Ureter (tissue), 1 donor: ENCODE results near the gene ZNF747. TPM values are rescaled to one million over a fixed set of nuclear protein-coding genes. Genes with fewer than 3 reads are reported as not detected.

ENCODE experiments used
- DNase-seq: peaks from one replicate; pipeline ENCODE4 v3.0.0-alpha.2; 2020; ENCODE audit warnings: low spot score
- total RNA-seq: library from RNA; stranded (reverse); gene quantifications from one replicate; pipeline ENCODE4 v1.2.4, GENCODE V29; 2023
- donor health status: DM: yes; HTN: yes; CAD: no.

Gene ZNF747
- total RNA-seq, 1 donor from 2014 or later = 10.4 TPM

- no peak for DNase-seq
Measured at GRCh38 chr16:30518552-30518951, 16.1 kb downstream of the ZNF747 start.

GRCh38 chr16:30515275-30515674, 19.4 kb downstream of the ZNF747 start:
- DNase-seq = no peak

- no peak for DNase-seq
Measured at GRCh38 chr16:30511509-30511908, 23.1 kb downstream of the ZNF747 start.

- no peak for DNase-seq
Measured at GRCh38 chr16:30510376-30510938, 24.2 kb downstream of the ZNF747 start.

GRCh38 chr16:30509081-30509765, 25.4 kb downstream of the ZNF747 start:
- no peak for DNase-seq

GRCh38 chr16:30503403-30504296, 31.0 kb downstream of the ZNF747 start:
- no peak for DNase-seq

- no peak for DNase-seq
Measured at GRCh38 chr16:30499284-30499683, 35.4 kb downstream of the ZNF747 start.

- DNase-seq = no peak
Measured at GRCh38 chr16:30494709-30495108, 39.9 kb downstream of the ZNF747 start.

- no peak for DNase-seq
Measured at GRCh38 chr16:30493941-30494488, 40.6 kb downstream of the ZNF747 start.

GRCh38 chr16:30491744-30492308, 42.8 kb downstream of the ZNF747 start:
- peak; percentile 57 for DNase-seq

GRCh38 chr16:30491229-30491628, 43.4 kb downstream of the ZNF747 start:
- DNase-seq = no peak

GRCh38 chr16:30490210-30490609, 44.4 kb downstream of the ZNF747 start:
- peak; percentile 56 for DNase-seq

- no peak for DNase-seq
Measured at GRCh38 chr16:30488764-30489605, 45.7 kb downstream of the ZNF747 start.

- no peak for DNase-seq
Measured at GRCh38 chr16:30485818-30486436, 48.7 kb downstream of the ZNF747 start.

- DNase-seq = no peak
Measured at GRCh38 chr16:30484887-30485286, 49.8 kb downstream of the ZNF747 start.

GRCh38 chr16:30482366-30482765, 52.3 kb downstream of the ZNF747 start:
- no peak for DNase-seq

- no peak for DNase-seq
Measured at GRCh38 chr16:30481381-30481780, 53.3 kb downstream of the ZNF747 start.
